Measurements from ENCODE around the gene XIRP2. TPM values are rescaled to one million over a fixed set of nuclear protein-coding genes. Genes with fewer than 3 reads are reported as not detected.

XIRP2 gene
- polyA plus RNA-seq, 1 experiment = 0.43 TPM

DNA sequence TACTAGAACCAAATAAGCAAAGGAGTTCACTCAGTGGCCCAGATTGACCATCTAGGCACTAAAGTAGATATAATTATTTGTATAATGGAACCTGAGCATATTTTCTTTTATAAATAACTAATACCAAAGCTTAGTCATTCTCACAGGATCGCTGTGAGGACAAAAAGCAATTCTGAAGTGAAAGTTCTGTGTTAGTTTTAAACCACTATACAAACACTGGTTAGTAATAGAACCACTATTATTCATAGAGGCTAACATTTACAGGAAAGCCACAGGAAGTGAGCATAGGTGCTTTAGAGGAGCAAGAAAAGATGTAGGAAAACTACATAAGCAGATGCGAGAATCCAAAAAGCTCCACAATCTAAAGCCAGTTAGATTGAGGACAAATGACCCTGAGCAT is 364.7 kb downstream of the XIRP2 start:
- ChIA-PET POLR2A (no interaction called here), CTCF (interaction anchor here (1.1 to 1.5 kb wide), 3 partner anchors 11 to 866 kb away, joined by 3 to 5 read pairs (median 5); no protein-coding TSS in a partner anchor)
- DNase-seq (ENCODE audit: low read depth, low spot score) = peak; percentile 20
- Histone ChIP-seq H3K4me3 (ENCODE audit: low read depth, low read length) (no peak overlapping the region), H3K27ac (ENCODE audit: low read depth, low read length) (no peak overlapping the region), H3K9me3 (ENCODE audit: control insufficient read depth, insufficient read depth, low read length) (no peaks in the 10 kb centered on the region), H3K27me3 (ENCODE audit: control insufficient read depth, insufficient read depth, low read length) (no peaks in the 10 kb centered on the region)
- TF ChIP-seq, protein P1, sequence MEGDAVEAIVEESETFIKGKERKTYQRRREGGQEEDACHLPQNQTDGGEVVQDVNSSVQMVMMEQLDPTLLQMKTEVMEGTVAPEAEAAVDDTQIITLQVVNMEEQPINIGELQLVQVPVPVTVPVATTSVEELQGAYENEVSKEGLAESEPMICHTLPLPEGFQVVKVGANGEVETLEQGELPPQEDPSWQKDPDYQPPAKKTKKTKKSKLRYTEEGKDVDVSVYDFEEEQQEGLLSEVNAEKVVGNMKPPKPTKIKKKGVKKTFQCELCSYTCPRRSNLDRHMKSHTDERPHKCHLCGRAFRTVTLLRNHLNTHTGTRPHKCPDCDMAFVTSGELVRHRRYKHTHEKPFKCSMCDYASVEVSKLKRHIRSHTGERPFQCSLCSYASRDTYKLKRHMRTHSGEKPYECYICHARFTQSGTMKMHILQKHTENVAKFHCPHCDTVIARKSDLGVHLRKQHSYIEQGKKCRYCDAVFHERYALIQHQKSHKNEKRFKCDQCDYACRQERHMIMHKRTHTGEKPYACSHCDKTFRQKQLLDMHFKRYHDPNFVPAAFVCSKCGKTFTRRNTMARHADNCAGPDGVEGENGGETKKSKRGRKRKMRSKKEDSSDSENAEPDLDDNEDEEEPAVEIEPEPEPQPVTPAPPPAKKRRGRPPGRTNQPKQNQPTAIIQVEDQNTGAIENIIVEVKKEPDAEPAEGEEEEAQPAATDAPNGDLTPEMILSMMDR (IDR thresholded peaks at IDR 0.05; ENCODE audit: low read depth, low read length) = no peak

DNA sequence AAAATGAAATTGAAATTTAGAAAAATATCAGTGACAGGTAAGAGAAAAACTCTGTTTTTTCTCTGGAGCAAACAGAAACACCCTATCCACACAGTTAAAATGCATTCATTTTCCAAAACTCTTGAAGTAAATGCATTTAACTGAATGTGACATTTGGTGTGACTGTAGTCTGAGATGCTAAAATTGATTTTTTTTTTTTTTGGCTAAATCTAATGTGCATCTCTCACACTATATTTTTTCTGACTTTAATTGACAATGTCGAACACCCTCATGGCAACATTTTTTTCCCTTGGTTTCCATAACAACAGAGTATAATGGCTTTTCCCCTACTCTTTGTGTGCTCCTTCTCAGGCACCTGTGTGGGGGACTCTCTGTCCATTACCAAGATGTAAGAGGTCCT is 366.4 kb downstream of the XIRP2 start:
- no peak overlapping the region for H3K4me3 ChIP-seq (ENCODE audit: low read depth, low read length)
- CTCF ChIA-PET = no interaction called here
- POLR2A ChIA-PET = no interaction called here
- no peaks in the 10 kb centered on the region for H3K9me3 ChIP-seq (ENCODE audit: control insufficient read depth, insufficient read depth, low read length)
- TF ChIP-seq, protein P1 (IDR thresholded peaks at IDR 0.05; ENCODE audit: low read depth, low read length) = no peak
- H3K27ac ChIP-seq (ENCODE audit: low read depth, low read length) = no peak overlapping the region
- DNase-seq (ENCODE audit: low read depth, low spot score) = no peak
- no peaks in the 10 kb centered on the region for H3K27me3 ChIP-seq (ENCODE audit: control insufficient read depth, insufficient read depth, low read length)

DNA sequence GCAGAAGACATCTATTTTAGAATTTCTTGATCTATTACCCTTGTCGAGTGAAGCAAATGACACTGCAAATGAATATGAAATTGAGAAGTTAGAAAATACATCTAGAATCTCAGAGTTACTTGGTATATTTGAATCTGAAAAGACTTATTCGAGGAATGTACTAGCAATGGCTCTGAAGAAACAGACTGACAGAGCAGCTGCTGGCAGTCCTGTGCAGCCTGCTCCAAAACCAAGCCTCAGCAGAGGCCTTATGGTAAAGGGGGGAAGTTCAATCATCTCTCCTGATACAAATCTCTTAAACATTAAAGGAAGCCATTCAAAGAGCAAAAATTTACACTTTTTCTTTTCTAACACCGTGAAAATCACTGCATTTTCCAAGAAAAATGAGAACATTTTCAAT is 370.4 kb downstream of the XIRP2 start:
- no peak for DNase-seq (ENCODE audit: low read depth, low spot score)
- no peak overlapping the region for H3K27ac ChIP-seq (ENCODE audit: low read depth, low read length)
- ChIA-PET POLR2A (no interaction called here), CTCF (no interaction called here)
- no peaks in the 10 kb centered on the region for H3K27me3 ChIP-seq (ENCODE audit: control insufficient read depth, insufficient read depth, low read length)
- TF ChIP-seq, protein P1 (IDR thresholded peaks at IDR 0.05; ENCODE audit: low read depth, low read length) = no peak
- H3K9me3 ChIP-seq (ENCODE audit: control insufficient read depth, insufficient read depth, low read length) = no peaks in the 10 kb centered on the region
- no peak overlapping the region for H3K4me3 ChIP-seq (ENCODE audit: low read depth, low read length)

DNA sequence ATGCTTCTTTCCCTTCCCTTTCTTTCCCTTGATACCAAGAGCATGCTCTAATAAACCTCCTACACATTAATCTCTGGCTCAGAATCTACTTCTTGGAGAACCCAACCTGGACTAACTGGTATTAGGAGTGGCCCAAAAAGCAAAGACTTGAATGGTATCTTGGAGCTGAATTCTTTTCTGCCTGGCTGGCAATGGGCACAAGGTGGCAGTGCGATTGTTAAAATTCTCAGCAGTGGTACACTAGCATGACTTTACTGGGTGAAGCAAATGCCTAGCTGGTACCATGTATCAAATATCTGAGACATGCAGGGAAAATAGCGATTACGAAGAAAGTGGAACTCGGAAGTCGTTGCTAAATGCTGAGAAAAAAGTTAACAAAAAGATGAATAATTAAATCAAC is 376.1 kb downstream of the XIRP2 start:
- H3K27ac ChIP-seq (ENCODE audit: low read depth, low read length) = no peak overlapping the region
- ChIA-PET POLR2A (no interaction called here), CTCF (interaction anchor here (0.6 to 1.9 kb wide), 5 partner anchors 12 to 854 kb away, joined by 3 to 15 read pairs (median 5); no protein-coding TSS in a partner anchor)
- TF ChIP-seq, protein P1 (IDR thresholded peaks at IDR 0.05; ENCODE audit: low read depth, low read length) = peak; percentile 36
- no peaks in the 10 kb centered on the region for H3K27me3 ChIP-seq (ENCODE audit: control insufficient read depth, insufficient read depth, low read length)
- no peak for DNase-seq (ENCODE audit: low read depth, low spot score)
- H3K4me3 ChIP-seq (ENCODE audit: low read depth, low read length) = no peak overlapping the region
- H3K9me3 ChIP-seq (ENCODE audit: control insufficient read depth, insufficient read depth, low read length) = peaks cover 7% of the 10 kb centered on the region

DNA sequence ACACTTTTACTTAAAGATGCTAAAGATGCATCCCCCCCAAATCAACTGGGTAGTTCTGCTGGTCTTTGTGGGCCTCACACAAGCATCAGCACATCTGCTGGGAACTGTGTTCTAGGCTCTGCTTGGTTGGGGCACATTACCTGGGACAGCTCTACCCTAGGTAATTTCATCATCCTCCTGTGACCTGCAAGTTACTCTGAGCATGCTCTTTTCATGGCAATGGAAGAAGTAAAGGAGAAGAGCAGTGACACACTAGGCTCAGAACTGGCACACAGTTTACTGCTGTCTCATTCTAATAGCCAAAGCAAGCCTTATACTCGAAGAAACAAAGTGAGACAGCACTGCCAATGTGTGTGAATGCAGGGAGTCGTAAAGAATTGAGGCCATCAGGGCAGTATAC is 376.7 kb downstream of the XIRP2 start:
- CTCF ChIA-PET = interaction anchor here (0.9 to 1.9 kb wide), 4 partner anchors 12 to 854 kb away, joined by 3 to 15 read pairs (median 5); no protein-coding TSS in a partner anchor
- H3K4me3 ChIP-seq (ENCODE audit: low read depth, low read length) = no peak overlapping the region
- no peaks in the 10 kb centered on the region for H3K27me3 ChIP-seq (ENCODE audit: control insufficient read depth, insufficient read depth, low read length)
- H3K27ac ChIP-seq (ENCODE audit: low read depth, low read length) = no peak overlapping the region
- TF ChIP-seq, protein P1 (IDR thresholded peaks at IDR 0.05; ENCODE audit: low read depth, low read length) = no peak
- POLR2A ChIA-PET = no interaction called here
- peaks cover 7% of the 10 kb centered on the region for H3K9me3 ChIP-seq (ENCODE audit: control insufficient read depth, insufficient read depth, low read length)
- DNase-seq (ENCODE audit: low read depth, low spot score) = no peak
